ENCODE measurements around the gene FBXL7.

FBXL7 gene

DNA sequence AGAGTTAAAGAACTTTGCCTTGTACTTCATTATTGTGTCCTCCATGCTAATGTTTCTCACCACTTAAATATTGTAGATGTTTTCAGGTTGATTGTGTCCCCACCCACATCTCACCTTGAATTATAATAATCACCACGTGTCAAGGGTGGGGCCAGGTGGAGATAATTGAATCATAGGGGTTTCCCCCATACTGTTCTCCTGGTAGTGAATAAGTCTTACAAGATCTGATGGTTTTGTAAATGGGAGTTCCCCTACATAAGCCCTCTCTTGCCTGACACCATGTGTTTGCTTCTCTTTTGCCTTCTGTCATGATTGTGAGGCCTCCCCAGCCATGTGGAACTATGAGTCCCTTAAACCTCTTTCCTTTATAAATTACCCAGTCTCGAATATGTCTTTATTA lies 248.3 kb downstream of the FBXL7 start:
- TF ChIP-seq, protein P1, sequence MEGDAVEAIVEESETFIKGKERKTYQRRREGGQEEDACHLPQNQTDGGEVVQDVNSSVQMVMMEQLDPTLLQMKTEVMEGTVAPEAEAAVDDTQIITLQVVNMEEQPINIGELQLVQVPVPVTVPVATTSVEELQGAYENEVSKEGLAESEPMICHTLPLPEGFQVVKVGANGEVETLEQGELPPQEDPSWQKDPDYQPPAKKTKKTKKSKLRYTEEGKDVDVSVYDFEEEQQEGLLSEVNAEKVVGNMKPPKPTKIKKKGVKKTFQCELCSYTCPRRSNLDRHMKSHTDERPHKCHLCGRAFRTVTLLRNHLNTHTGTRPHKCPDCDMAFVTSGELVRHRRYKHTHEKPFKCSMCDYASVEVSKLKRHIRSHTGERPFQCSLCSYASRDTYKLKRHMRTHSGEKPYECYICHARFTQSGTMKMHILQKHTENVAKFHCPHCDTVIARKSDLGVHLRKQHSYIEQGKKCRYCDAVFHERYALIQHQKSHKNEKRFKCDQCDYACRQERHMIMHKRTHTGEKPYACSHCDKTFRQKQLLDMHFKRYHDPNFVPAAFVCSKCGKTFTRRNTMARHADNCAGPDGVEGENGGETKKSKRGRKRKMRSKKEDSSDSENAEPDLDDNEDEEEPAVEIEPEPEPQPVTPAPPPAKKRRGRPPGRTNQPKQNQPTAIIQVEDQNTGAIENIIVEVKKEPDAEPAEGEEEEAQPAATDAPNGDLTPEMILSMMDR (IDR thresholded peaks at IDR 0.05): no peak

DNA sequence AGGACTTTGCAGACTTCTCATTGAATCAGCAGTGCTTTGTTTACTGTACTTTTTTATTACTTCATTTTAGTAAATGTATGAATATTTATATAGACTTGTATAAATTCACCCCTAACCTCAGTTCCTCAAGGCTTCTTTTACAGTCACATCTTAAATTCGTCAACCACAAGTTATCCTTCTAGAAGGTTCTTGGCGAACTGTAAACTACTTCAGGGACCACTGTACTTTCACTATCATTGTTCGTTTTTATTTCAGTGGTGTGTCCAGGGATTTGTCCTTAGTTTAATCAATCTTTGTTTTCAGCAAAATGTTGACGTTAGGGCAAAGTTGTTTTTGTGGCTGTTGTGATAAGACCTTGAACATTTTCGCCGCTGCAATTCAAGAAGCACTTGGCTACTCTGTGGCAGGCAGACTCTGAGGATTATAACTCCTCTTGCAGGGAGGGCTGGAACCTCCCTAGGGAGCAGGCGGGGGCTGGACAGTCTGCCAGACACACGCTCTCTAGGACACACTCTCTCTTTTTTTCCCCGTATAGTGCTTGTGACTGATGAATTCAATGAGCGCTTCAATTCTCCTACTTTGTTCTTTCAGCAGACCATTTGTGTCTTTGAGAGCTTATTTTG lies 252.8 kb downstream of the FBXL7 start:
- TF ChIP-seq, protein P1 (IDR thresholded peaks at IDR 0.05): no peak

DNA sequence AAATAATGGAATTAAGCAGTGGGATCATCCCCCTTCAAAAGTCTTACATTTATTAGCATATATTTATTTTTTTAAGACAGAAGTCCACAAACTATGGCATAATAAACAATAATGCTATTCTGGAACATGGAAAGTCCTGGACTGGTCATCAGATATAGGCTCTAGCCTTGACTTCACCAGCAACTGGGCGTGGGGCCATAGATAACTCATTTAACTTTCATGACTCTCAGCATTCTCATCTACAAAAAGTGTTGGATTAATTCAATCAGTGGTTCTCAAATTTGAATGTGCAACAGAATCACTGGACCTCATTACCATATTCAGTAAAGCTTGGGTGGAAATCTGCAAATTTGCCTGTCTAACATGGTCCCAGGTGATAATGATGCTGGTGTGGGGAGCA lies 253.8 kb downstream of the FBXL7 start:
- TF ChIP-seq, protein P1 (IDR thresholded peaks at IDR 0.05): no peak

DNA sequence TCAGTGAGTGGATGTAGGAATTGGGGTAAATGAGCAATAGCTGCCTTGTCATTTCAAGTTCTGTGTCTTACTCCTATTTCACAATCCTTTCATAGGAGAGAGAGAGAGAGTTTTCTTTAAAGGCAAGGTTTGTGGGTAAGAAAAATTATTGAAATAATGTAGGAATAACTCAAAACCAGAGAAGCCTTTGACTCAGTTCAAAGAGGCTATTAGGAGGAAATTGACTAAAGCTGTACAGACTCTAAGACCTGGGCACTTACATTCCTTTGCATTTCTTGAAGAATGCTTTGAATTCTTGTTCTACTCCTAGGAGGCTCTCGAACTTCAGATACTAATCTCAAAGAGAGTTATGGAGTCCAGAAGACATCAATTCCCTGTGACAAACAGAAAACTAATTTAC lies 257.1 kb downstream of the FBXL7 start:
- TF ChIP-seq, protein P1 (IDR thresholded peaks at IDR 0.05): no peak

DNA sequence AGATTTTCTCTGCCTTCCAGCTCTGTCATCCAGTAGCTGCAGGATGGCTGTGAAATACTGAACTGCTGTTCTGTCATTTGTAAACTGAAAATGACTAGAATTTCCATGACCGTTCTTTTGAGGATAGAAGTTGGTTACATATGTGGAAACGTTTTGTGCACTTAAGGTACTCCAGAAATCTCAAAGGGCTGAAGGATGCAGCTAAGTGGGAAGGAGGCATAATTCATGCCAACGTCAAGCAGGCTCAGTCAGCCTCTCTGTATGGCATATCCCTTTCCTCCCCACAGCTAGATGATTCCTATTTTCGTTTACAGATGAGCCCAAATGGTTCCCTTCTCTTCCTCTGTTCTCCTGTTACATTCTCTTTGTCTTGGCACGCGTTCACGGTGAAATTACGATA lies 257.6 kb downstream of the FBXL7 start:
- TF ChIP-seq, protein P1 (IDR thresholded peaks at IDR 0.05): no peak

DNA sequence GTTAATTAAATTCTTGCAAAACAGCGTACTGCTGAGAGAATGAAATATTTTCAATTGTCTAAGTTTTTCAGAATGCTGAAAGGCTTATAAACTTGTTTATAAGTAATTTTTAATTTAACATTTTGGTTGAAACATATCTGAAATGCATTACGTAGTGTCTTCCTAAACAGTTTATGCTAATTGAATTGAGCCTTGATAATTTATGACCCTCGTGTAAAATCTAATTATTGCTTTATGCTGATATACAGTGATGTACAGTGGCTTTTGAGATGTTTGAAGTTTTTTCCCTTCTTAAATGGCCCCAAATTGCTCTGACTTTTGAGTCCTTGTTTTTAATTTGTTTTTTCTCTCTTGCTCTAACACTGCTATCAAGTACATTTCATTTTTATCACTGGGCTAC lies 262.7 kb downstream of the FBXL7 start:
- TF ChIP-seq, protein P1 (IDR thresholded peaks at IDR 0.05): no peak

DNA sequence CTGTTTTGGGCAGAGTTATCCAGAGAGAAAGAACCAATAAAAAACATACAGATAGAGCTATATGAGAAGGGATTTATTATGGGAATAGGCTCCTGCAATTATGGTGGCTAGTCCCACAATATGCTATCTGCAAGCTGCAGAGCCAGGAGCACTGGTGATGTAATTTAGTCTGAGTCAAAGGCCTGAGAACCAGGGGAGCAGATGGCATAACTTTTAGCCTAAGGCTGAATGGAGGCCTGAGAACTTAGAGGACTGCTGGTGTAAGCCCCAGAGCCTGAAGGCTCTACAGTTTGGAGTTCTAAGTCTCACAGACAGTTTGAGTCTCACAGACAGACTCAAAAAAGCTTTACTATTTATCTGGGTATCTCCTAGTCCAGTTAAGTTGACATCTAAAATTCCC lies 263.8 kb downstream of the FBXL7 start:
- TF ChIP-seq, protein P1 (IDR thresholded peaks at IDR 0.05): no peak

DNA sequence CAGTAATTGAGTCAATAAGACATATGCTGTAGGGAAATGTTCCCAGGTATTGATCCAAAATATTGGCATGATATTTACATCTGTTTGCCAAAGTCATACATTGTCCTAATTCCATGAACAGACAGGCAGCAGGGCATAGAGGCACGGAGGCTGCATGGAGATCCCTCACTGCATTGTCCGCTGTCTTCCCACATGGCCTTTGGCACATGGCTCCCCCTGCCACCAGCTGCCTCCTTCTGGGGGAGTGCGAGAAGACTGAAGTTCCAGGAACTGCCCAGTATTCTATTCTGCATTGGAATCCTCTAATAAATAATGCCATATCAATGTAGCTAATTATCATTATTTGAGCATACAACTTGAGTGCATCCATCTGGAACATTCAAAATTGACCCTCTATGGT lies 269.0 kb downstream of the FBXL7 start:
- TF ChIP-seq, protein P1 (IDR thresholded peaks at IDR 0.05): no peak
